Right atrium auricular region (tissue), 2 donors: ENCODE results near the gene TMEM221. TPM values are rescaled to one million over a fixed set of nuclear protein-coding genes. Genes with fewer than 3 reads are reported as not detected.
A peak's percentile ranks its signal among the peaks of the same experiment; 100 is the strongest.

Source experiments
- DNase-seq: peaks from one replicate; pipeline ENCODE4 v3.0.0-alpha.2; 2019; ENCODE audit warnings: low spot score
- H3K27ac ChIP-seq, 2 donors: fragments of 200-600 bp; sonication (generic); 1 replicate in 1 of 2; 2 replicates in 1 of 2; pipeline ENCODE4 v1.5.1; 2016 to 2019
- H3K27me3 ChIP-seq, 2 donors: fragments of 200-600 bp; sonication (generic); one replicate each; pipeline versions ENCODE4 v1.5.1 to v1.6.0; 2017 to 2019
- H3K36me3 ChIP-seq: fragments of 200-600 bp; sonication (generic); one replicate; pipeline ENCODE4 v1.5.1; 2016
- H3K4me1 ChIP-seq, 2 donors: fragments of 200-600 bp; sonication (generic); one replicate each; pipeline versions ENCODE4 v1.5.1 to v1.6.0; 2017 to 2019
- H3K4me3 ChIP-seq, 2 donors: fragments of 200-600 bp; sonication (generic); 1 replicate in 1 of 2; 2 replicates in 1 of 2; pipeline ENCODE4 v1.5.1; 2017 to 2019; ENCODE audit warnings: mild to moderate bottlenecking in 1 of 2, moderate library complexity in 1 of 2
- H3K9me3 ChIP-seq, 2 donors: fragments of 200-600 bp; sonication (generic); one replicate each; pipeline ENCODE4 v1.5.1; 2019
- CTCF ChIP-seq, 2 donors: fragments of 200-600 bp; sonication (generic); IDR thresholded peaks; one replicate each; pipeline ENCODE4 v1.5.1; 2019; ENCODE audit warnings: antibody characterized with exemption in 2 of 2
- total RNA-seq, 2 donors: library from RNA; depleted of rRNA; stranded (reverse); fragments of >200 nt; gene quantifications; one replicate each; pipeline ENCODE4 v1.1.0, GENCODE V29; 2016

Gene TMEM221
- total RNA-seq, 2 donors from 2014 or later = 0.30 to 0.51 TPM

GRCh38 chr19:17454576-17455071 is 6.2 kb upstream of the TMEM221 start:
- H3K4me3 ChIP-seq = no peak overlapping the region
- DNase-seq = no peak
- no peaks in the 10 kb centered on the region for H3K36me3 ChIP-seq
- peaks cover 0 to 11% of the 10 kb centered on the region in 2 donors for H3K4me1 ChIP-seq
- peaks cover 16 to 28% of the 10 kb centered on the region in 2 donors for H3K27me3 ChIP-seq
- no peaks in the 10 kb centered on the region for H3K9me3 ChIP-seq
- no peak overlapping the region for H3K27ac ChIP-seq
- no peak for TF ChIP-seq CTCF (IDR thresholded peaks at IDR 0.05)

GRCh38 chr19:17451820-17452219 is 3.4 kb upstream of the TMEM221 start:
- Histone ChIP-seq H3K9me3 (no peaks in the 10 kb centered on the region), H3K27me3 (peaks cover 16 to 26% of the 10 kb centered on the region in 2 donors), H3K36me3 (no peaks in the 10 kb centered on the region), H3K27ac (no peak overlapping the region), H3K4me1 (peaks cover 0 to 21% of the 10 kb centered on the region in 2 donors), H3K4me3 (no peak overlapping the region)
- DNase-seq = no peak
- no peak for TF ChIP-seq CTCF (IDR thresholded peaks at IDR 0.05)

- H3K4me3 ChIP-seq = no peak overlapping the region
- no peak overlapping the region for H3K27ac ChIP-seq
- H3K27me3 ChIP-seq = peaks cover 10 to 13% of the 10 kb centered on the region in 2 donors
- no peaks in the 10 kb centered on the region for H3K9me3 ChIP-seq
- no peak for TF ChIP-seq CTCF (IDR thresholded peaks at IDR 0.05)
- peaks cover 0 to 16% of the 10 kb centered on the region in 2 donors for H3K4me1 ChIP-seq
- DNase-seq = no peak
- no peaks in the 10 kb centered on the region for H3K36me3 ChIP-seq
Measured at GRCh38 chr19:17450264-17451075, 2.0 kb upstream of the TMEM221 start.

GRCh38 chr19:17447704-17448130 is 751 bp downstream of the TMEM221 start:
- no peak for DNase-seq
- Histone ChIP-seq H3K27me3 (no peaks in the 10 kb centered on the region), H3K4me1 (peaks cover 0 to 10% of the 10 kb centered on the region in 2 donors), H3K27ac (no peak overlapping the region), H3K9me3 (no peaks in the 10 kb centered on the region), H3K4me3 (peak overlapping the region in 1 of 2 donors; percentile 59), H3K36me3 (no peaks in the 10 kb centered on the region)
- no peak for TF ChIP-seq CTCF (IDR thresholded peaks at IDR 0.05)

GRCh38 chr19:17445526-17446165 is 2.8 kb downstream of the TMEM221 start:
- peaks cover 0 to 10% of the 10 kb centered on the region in 2 donors for H3K4me1 ChIP-seq
- TF ChIP-seq CTCF (IDR thresholded peaks at IDR 0.05) = no peak
- no peak overlapping the region for H3K4me3 ChIP-seq
- H3K27me3 ChIP-seq = no peaks in the 10 kb centered on the region
- DNase-seq = no peak
- no peak overlapping the region for H3K27ac ChIP-seq
- no peaks in the 10 kb centered on the region for H3K9me3 ChIP-seq
- H3K36me3 ChIP-seq = no peaks in the 10 kb centered on the region
